CD4-positive, alpha-beta memory T cell (primary cell): Measurements from ENCODE around the gene TTC33. TPM values are rescaled to one million over a fixed set of nuclear protein-coding genes. Genes with fewer than 3 reads are reported as not detected.

Experiments
- CTCF ChIA-PET: fragments of 350-600 bp; sonication (Branson Sonifier 250); formaldehyde crosslinking; loops from one replicate; lab custom pipeline; 2021; ENCODE audit warnings: inconsistent platforms; ENCODE audit not compliant: partially characterized antibody; lab: Charles Lee
- POLR2A ChIA-PET: fragments of 350-600 bp; sonication (Branson Sonifier 250); formaldehyde crosslinking; loops from one replicate; lab custom pipeline; 2021; ENCODE audit not compliant: partially characterized antibody; lab: Charles Lee
- DNase-seq, 5 donors: peaks; one replicate each; pipeline versions ENCODE4 v3.0.0 to v3.0.0-alpha.2; 2020 to 2022; ENCODE audit warnings: mixed read lengths in 1 of 5
- H3K27ac ChIP-seq: one replicate; pipeline ENCODE4 v1.7.0; 2013; ENCODE audit warnings: low read depth, low read length
- H3K27me3 ChIP-seq: 2 replicates; pipeline ENCODE4 v1.7.0; 2013; ENCODE audit warnings: mild to moderate bottlenecking, low read length, moderate library complexity; ENCODE audit not compliant: insufficient read depth
- H3K36me3 ChIP-seq: 2 replicates; pipeline ENCODE4 v1.7.0; 2013; ENCODE audit warnings: mild to moderate bottlenecking, low read length, moderate library complexity; ENCODE audit not compliant: insufficient read depth
- H3K4me1 ChIP-seq: 2 replicates; pipeline ENCODE4 v1.7.0; 2013; ENCODE audit warnings: mild to moderate bottlenecking, low read length, moderate library complexity; ENCODE audit not compliant: insufficient read depth
- H3K4me3 ChIP-seq, 2 donors: one replicate each; pipeline ENCODE4 v1.7.0; 2013; ENCODE audit warnings: low read length in 2 of 2, mild to moderate bottlenecking in 1 of 2
- H3K9me3 ChIP-seq, 2 donors: one replicate each; pipeline ENCODE4 v1.7.0; 2013; ENCODE audit warnings: low read length in 2 of 2, control low read depth in 1 of 2; ENCODE audit not compliant: control insufficient read depth in 1 of 2
- H3K27ac Mint-ChIP-seq, 7 donors: one replicate each; pipeline ENCODE4 v1.8.0; 2020 to 2021; ENCODE audit warnings: mixed read lengths in 7 of 7, mild to moderate bottlenecking in 6 of 7, inconsistent platforms in 3 of 7, moderate library complexity in 3 of 7
- H3K27me3 Mint-ChIP-seq, 2 donors: one replicate each; pipeline ENCODE4 v1.8.0; 2020 to 2021; ENCODE audit warnings: mixed read lengths in 2 of 2
- H3K36me3 Mint-ChIP-seq, 2 donors: one replicate each; pipeline ENCODE4 v1.8.0; 2020 to 2021; ENCODE audit warnings: mixed read lengths in 2 of 2, inconsistent platforms in 1 of 2, mild to moderate bottlenecking in 1 of 2
- H3K4me1 Mint-ChIP-seq, 4 donors: one replicate each; pipeline ENCODE4 v1.8.0; 2020 to 2021; ENCODE audit warnings: mixed read lengths in 4 of 4, mild to moderate bottlenecking in 1 of 4
- H3K4me3 Mint-ChIP-seq, 8 donors: one replicate each; pipeline ENCODE4 v1.8.0; 2020 to 2021; ENCODE audit warnings: mixed read lengths in 8 of 8, mild to moderate bottlenecking in 7 of 8, moderate library complexity in 6 of 8, inconsistent platforms in 3 of 8
- H3K9me3 Mint-ChIP-seq, 8 donors: one replicate each; pipeline ENCODE4 v1.8.0; 2020 to 2021; ENCODE audit warnings: mixed read lengths in 8 of 8, mild to moderate bottlenecking in 5 of 8, inconsistent platforms in 3 of 8, moderate library complexity in 1 of 8
- intact Hi-C: fragments of 100-400 bp; cut with micrococcal nuclease; formaldehyde crosslinking; loops from one replicate; pipeline ENCODE4 v1.15.1; 2023
- polyA plus RNA-seq, 2 donors: library from polyadenylated mRNA; unstranded; fragments of 300-500 nt; fragmentation: Illumina TruSeq; gene quantifications; one replicate each; pipeline ENCODE4 v1.2.3, GENCODE V29; 2021
- total RNA-seq, 2 experiments: library from RNA; stranded (reverse); gene quantifications; one replicate each; pipeline ENCODE4 v1.2.3, GENCODE V29; 2021

Gene TTC33
- total and polyA plus RNA-seq, 4 experiments from 2014 or later: 13.2 to 17.2 (median 15.7) TPM

DNA sequence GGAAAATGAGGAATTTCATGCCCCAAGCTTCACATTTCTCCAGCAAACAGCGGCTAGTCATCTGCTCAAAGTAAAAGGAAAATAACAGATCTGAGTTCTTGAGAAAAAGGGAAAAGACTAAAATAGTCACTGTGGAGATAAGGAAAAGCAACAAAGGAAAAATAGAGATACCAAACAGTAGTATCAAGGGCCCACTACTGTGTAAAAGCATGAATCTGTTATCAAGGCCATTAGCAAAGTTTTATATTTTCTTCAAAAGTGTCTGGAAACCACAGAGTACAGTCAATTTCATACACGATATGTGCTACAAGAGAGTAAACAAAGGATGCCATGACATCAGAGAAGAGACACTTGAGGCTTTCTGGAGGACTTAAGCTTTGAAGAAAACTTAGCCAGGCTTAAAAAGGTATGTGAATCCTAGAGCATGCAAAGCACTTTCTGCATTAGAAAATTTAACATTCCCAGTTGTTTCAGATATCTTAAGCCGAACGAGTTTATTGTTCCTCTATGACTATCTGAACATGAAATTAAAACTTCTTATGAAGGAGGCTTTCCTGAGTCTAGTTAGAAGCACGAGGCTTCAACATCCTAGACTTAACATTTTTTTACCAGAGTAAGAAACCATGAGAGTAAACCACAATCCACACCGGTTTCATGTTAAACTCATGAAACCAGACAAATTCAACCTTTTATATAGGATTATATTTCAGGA lies 1.2 kb downstream of the TTC33 start:
- Mint-ChIP-seq H3K27me3 (no peaks in the 10 kb centered on the region), H3K4me3 (no peak overlapping the region), H3K27ac (no peak overlapping the region), H3K9me3 (no peaks in the 10 kb centered on the region), H3K4me1 (peaks cover 13 to 36% (median 19%) of the 10 kb centered on the region in 4 donors), H3K36me3 (peaks cover 17 to 21% of the 10 kb centered on the region in 2 donors)
- intact Hi-C loops: loop anchor here (1.0 to 5.0 kb wide), 6 partner anchors 44 to 1177 kb away; partner anchors contain the start of genes PRKAA1 and RPL37
- peak; percentile 41 to 70 (median 54) for DNase-seq
- peaks cover 21% of the 10 kb centered on the region for H3K4me1 ChIP-seq
- peak overlapping the region; percentile 93 to 95 for H3K4me3 ChIP-seq
- H3K9me3 ChIP-seq: no peaks in the 10 kb centered on the region
- H3K27ac ChIP-seq: peak overlapping the region; percentile 90
- peaks cover 3% of the 10 kb centered on the region for H3K36me3 ChIP-seq
- H3K27me3 ChIP-seq: no peaks in the 10 kb centered on the region
- CTCF ChIA-PET: interaction anchor here (1.0 to 2.7 kb wide), 3 partner anchors 42 to 805 kb away, joined by 3 to 11 read pairs (median 3); partner anchors contain the start of gene PRKAA1
- POLR2A ChIA-PET: interaction anchor here (0.6 to 1.0 kb wide), 3 partner anchors 80 to 208 kb away, joined by 3 to 4 read pairs (median 4); partner anchors contain the start of gene RPL37

- no peak overlapping the region for H3K4me3 Mint-ChIP-seq
- CTCF ChIA-PET: interaction anchor here (0.9 to 1.3 kb wide), 3 partner anchors 8 to 798 kb away, joined by 4 to 5 read pairs (median 4); no protein-coding TSS in a partner anchor
- peaks cover 29 to 49% (median 31%) of the 10 kb centered on the region in 4 donors for H3K4me1 Mint-ChIP-seq
Measured at GRCh38 chr5:40746703-40747102, 9.1 kb downstream of the TTC33 start.

GRCh38 chr5:40743771-40744170 lies 12.0 kb downstream of the TTC33 start:
- H3K27me3 ChIP-seq: no peaks in the 10 kb centered on the region
- Mint-ChIP-seq H3K27me3 (no peaks in the 10 kb centered on the region), H3K27ac (no peak overlapping the region), H3K9me3 (peaks cover 0 to 13% (median 1%) of the 10 kb centered on the region in 8 donors), H3K4me3 (no peak overlapping the region), H3K4me1 (peaks cover 13 to 27% (median 18%) of the 10 kb centered on the region in 4 donors), H3K36me3 (peaks cover 52% of the 10 kb centered on the region in 2 donors)
- POLR2A ChIA-PET: no interaction called here
- H3K27ac ChIP-seq: no peak overlapping the region
- H3K9me3 ChIP-seq: no peaks in the 10 kb centered on the region
- CTCF ChIA-PET: no interaction called here
- peaks cover 12% of the 10 kb centered on the region for H3K36me3 ChIP-seq
- no peaks in the 10 kb centered on the region for H3K4me1 ChIP-seq
- intact Hi-C loops: no loop called here
- no peak overlapping the region for H3K4me3 ChIP-seq
- DNase-seq: no peak

More at GRCh38 chr5:40746703-40747102, 9.1 kb downstream of the TTC33 start:
- intact Hi-C loops: no loop called here
- POLR2A ChIA-PET: no interaction called here
- no peak overlapping the region for H3K27ac ChIP-seq
- H3K36me3 Mint-ChIP-seq: peaks cover 39 to 41% of the 10 kb centered on the region in 2 donors
- peaks cover 0 to 1% (median 0%) of the 10 kb centered on the region in 8 donors for H3K9me3 Mint-ChIP-seq
- no peaks in the 10 kb centered on the region for H3K4me1 ChIP-seq
- H3K36me3 ChIP-seq: peaks cover 4% of the 10 kb centered on the region
- no peak overlapping the region for H3K27ac Mint-ChIP-seq
- H3K27me3 Mint-ChIP-seq: no peaks in the 10 kb centered on the region
- no peaks in the 10 kb centered on the region for H3K27me3 ChIP-seq
- no peaks in the 10 kb centered on the region for H3K9me3 ChIP-seq
- H3K4me3 ChIP-seq: no peak overlapping the region
- no peak for DNase-seq

DNA sequence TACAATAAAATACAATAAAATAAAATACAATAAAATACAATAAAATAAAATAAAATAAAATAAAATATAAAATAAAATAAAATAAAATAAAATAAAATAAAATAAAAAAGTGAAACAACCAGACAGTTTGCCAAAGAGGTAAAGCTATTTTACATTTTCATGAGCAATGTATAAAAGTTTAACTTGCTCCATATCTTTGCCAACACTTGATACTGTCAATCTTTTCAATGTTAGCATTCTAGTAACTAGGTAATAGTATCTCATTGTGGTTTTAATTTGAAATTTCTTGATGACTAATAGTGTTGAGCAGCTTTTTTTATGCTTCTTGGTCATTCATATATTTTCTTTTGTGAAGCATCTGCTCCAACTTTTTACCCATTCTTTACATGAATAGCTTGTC lies 17.3 kb downstream of the TTC33 start:
- Histone ChIP-seq H3K36me3 (peaks cover 8% of the 10 kb centered on the region), H3K27ac (no peak overlapping the region), H3K4me1 (no peaks in the 10 kb centered on the region), H3K9me3 (no peaks in the 10 kb centered on the region), H3K27me3 (no peaks in the 10 kb centered on the region), H3K4me3 (no peak overlapping the region)
- no peak overlapping the region for H3K27ac Mint-ChIP-seq
- CTCF ChIA-PET: interaction anchor here (0.9 to 1.5 kb wide), 6 partner anchors 8 to 746 kb away, joined by 3 to 5 read pairs (median 3); no protein-coding TSS in a partner anchor
- peaks cover 13 to 21% (median 17%) of the 10 kb centered on the region in 4 donors for H3K4me1 Mint-ChIP-seq
- POLR2A ChIA-PET: no interaction called here
- no peak overlapping the region for H3K4me3 Mint-ChIP-seq
- DNase-seq: no peak
- no peaks in the 10 kb centered on the region for H3K27me3 Mint-ChIP-seq
- intact Hi-C loops: loop anchor here (5.0 kb wide), 1 partner anchor 716 kb away; no protein-coding TSS in a partner anchor
- peaks cover 0 to 13% (median 1%) of the 10 kb centered on the region in 8 donors for H3K9me3 Mint-ChIP-seq
- H3K36me3 Mint-ChIP-seq: peaks cover 33 to 40% of the 10 kb centered on the region in 2 donors

- POLR2A ChIA-PET: no interaction called here
- peaks cover 28 to 33% of the 10 kb centered on the region in 2 donors for H3K36me3 Mint-ChIP-seq
Measured at GRCh38 chr5:40736103-40736875, 19.5 kb downstream of the TTC33 start.

DNA sequence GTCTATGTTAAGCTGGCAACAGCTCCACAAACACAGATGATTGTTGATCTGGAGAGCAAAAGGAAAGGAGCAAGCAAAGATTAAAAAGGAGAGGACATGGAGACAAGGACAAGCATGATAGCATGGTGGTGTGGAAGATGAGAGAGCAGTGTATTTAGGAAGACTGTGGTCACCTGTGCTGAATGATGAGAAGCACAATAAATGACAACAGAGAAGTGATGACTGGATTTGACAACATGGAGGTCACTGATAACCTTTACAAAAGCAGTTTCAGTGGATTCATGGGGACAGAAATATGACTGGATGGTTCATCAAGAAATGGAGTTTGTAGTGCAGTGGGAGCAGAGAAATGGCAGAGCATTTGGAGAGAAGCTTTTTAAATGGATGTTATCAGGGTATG lies 20.2 kb downstream of the TTC33 start:
- Mint-ChIP-seq H3K27me3 (no peaks in the 10 kb centered on the region), H3K9me3 (peaks cover 0 to 4% (median under 1%) of the 10 kb centered on the region in 8 donors), H3K4me3 (no peak overlapping the region), H3K36me3 (peaks cover 24 to 29% of the 10 kb centered on the region in 2 donors), H3K27ac (peak overlapping the region in 1 of 7 donors; percentile 64), H3K4me1 (peaks cover 13 to 23% (median 20%) of the 10 kb centered on the region in 4 donors)
- Histone ChIP-seq H3K36me3 (no peaks in the 10 kb centered on the region), H3K4me1 (no peaks in the 10 kb centered on the region), H3K27me3 (no peaks in the 10 kb centered on the region), H3K27ac (no peak overlapping the region), H3K4me3 (no peak overlapping the region), H3K9me3 (no peaks in the 10 kb centered on the region)
- POLR2A ChIA-PET: no interaction called here
- no peak for DNase-seq
- CTCF ChIA-PET: interaction anchor here (1.0 to 4.4 kb wide), 11 partner anchors 11 to 1157 kb away, joined by 3 to 28 read pairs (median 4); no protein-coding TSS in a partner anchor
- intact Hi-C loops: loop anchor here (1.0 to 5.0 kb wide), 8 partner anchors 47 to 1157 kb away; no protein-coding TSS in a partner anchor

More at GRCh38 chr5:40736103-40736875, 19.5 kb downstream of the TTC33 start:
- Mint-ChIP-seq H3K27me3 (no peaks in the 10 kb centered on the region), H3K4me3 (no peak overlapping the region), H3K4me1 (peaks cover 11 to 20% (median 17%) of the 10 kb centered on the region in 4 donors), H3K9me3 (peaks cover 0 to 10% (median 1%) of the 10 kb centered on the region in 8 donors), H3K27ac (peak overlapping the region in 3 of 7 donors; percentile 23 to 65 (median 24))
- no peaks in the 10 kb centered on the region for H3K27me3 ChIP-seq
- H3K36me3 ChIP-seq: peaks cover 4% of the 10 kb centered on the region
- no peaks in the 10 kb centered on the region for H3K4me1 ChIP-seq
- intact Hi-C loops: loop anchor here (1.0 to 5.0 kb wide), 8 partner anchors 48 to 1157 kb away; no protein-coding TSS in a partner anchor
- DNase-seq: peak in 4 of 5 donors; percentile 51 to 62 (median 57)
- CTCF ChIA-PET: interaction anchor here (1.1 to 4.4 kb wide), 8 partner anchors 10 to 1158 kb away, joined by 3 to 28 read pairs (median 5); no protein-coding TSS in a partner anchor
- no peak overlapping the region for H3K27ac ChIP-seq
- no peaks in the 10 kb centered on the region for H3K9me3 ChIP-seq
- H3K4me3 ChIP-seq: no peak overlapping the region
